PC-3 (cell line): ENCODE results near the gene AGAP6. TPM values are rescaled to one million over a fixed set of nuclear protein-coding genes. Genes with fewer than 3 reads are reported as not detected.
"Not testable (repeated sequence)": the region's sequence is repeated elsewhere in the genome, so short reads cannot be mapped to it uniquely, and the experiment has no call there.

Source experiments
- ATAC-seq: fragments of 200-7000 bp; cut with Tn5 transposase; 2 replicates; pipeline ENCODE4 v1.9.1; 2020; ENCODE audit warnings: mild to moderate bottlenecking, moderate library complexity
- BruUV-seq: library from RNA; stranded (reverse); fragments of 400-500 nt; replicated peaks from 2 replicates; lab custom pipeline; 2021; lab: Mats Ljungman, UMichigan
- CTCF ChIA-PET: fragments of 300-600 bp; sonication (Branson Sonifier 250); formaldehyde crosslinking; loops from one replicate; lab custom pipeline; 2022; ENCODE audit warnings: antibody characterized with exemption; lab: Charles Lee
- POLR2A ChIA-PET: fragments of 300-600 bp; sonication (Branson Sonifier 250); formaldehyde crosslinking; loops from one replicate; lab custom pipeline; 2022; ENCODE audit warnings: antibody characterized with exemption; ENCODE audit not compliant: unreplicated experiment; lab: Charles Lee
- DNase-seq: peaks from one replicate; pipeline ENCODE4 v3.0.0-alpha.2; 2015
- H2AFZ ChIP-seq: fragments of 300-600 bp; sonication (generic); 2 replicates; pipeline ENCODE4 v1.6.0; 2016; ENCODE audit warnings: antibody characterized with exemption, low read length
- H3F3A ChIP-seq: fragments of 300-600 bp; sonication (generic); one replicate; pipeline ENCODE4 v1.6.0; 2017; ENCODE audit warnings: antibody characterized with exemption, low read length, control low read depth, mild to moderate bottlenecking; ENCODE audit not compliant: unreplicated experiment
- H3K27ac ChIP-seq: fragments of 300-600 bp; sonication (generic); 2 replicates; pipeline ENCODE4 v1.5.1; 2016; ENCODE audit warnings: mild to moderate bottlenecking, low read length
- H3K27me3 ChIP-seq: fragments of 300-600 bp; sonication (generic); 2 replicates; pipeline ENCODE4 v1.6.1; 2016; ENCODE audit warnings: low read length, mixed read lengths
- H3K36me3 ChIP-seq: fragments of 300-600 bp; sonication (generic); 2 replicates; pipeline ENCODE4 v1.6.1; 2016; ENCODE audit warnings: low read depth, mixed run types, low read length, mixed read lengths
- H3K4me1 ChIP-seq: fragments of 300-600 bp; sonication (generic); 2 replicates; pipeline ENCODE4 v1.5.1; 2016; ENCODE audit warnings: low read length; ENCODE audit not compliant: insufficient read depth
- H3K4me2 ChIP-seq: fragments of 300-600 bp; sonication (generic); 2 replicates; pipeline ENCODE4 v1.6.0; 2016; ENCODE audit warnings: low read length
- H3K4me3 ChIP-seq: fragments of 300-600 bp; sonication (generic); 2 replicates; pipeline ENCODE4 v1.5.1; 2016; ENCODE audit warnings: mild to moderate bottlenecking, low read length, mixed read lengths
- H3K79me2 ChIP-seq: fragments of 300-600 bp; sonication (generic); 2 replicates; pipeline ENCODE4 v1.6.1; 2017; ENCODE audit warnings: low read length, mixed read lengths
- H3K9ac ChIP-seq: fragments of 300-600 bp; sonication (generic); 2 replicates; pipeline ENCODE4 v1.6.0; 2016; ENCODE audit warnings: mild to moderate bottlenecking, low read length
- H3K9me2 ChIP-seq: fragments of 300-600 bp; sonication (generic); replicated peaks from 2 replicates; pipeline ENCODE4 v1.6.1; 2016; ENCODE audit warnings: mixed run types, low read length, mixed read lengths
- H3K9me3 ChIP-seq: fragments of 300-600 bp; sonication (generic); 2 replicates; pipeline ENCODE4 v1.6.1; 2016; ENCODE audit warnings: low read length, mixed read lengths
- H4K20me1 ChIP-seq: fragments of 300-600 bp; sonication (generic); 2 replicates; pipeline ENCODE4 v1.6.1; 2016; ENCODE audit warnings: low read length, mixed read lengths
- EZH2 ChIP-seq: fragments of 300-600 bp; sonication (generic); IDR thresholded peaks from one replicate; pipeline ENCODE4 v1.6.1; 2017; ENCODE audit warnings: antibody characterized with exemption, mild to moderate bottlenecking, low read length; ENCODE audit not compliant: unreplicated experiment
- EZH2phosphoT487 ChIP-seq: fragments of 300-600 bp; sonication (generic); IDR thresholded peaks from 2 replicates; pipeline ENCODE4 v1.6.1; 2018; ENCODE audit warnings: mild to moderate bottlenecking, antibody characterized with exemption, low read length, borderline replicate concordance
- intact Hi-C: fragments of 100-400 bp; cut with micrococcal nuclease; formaldehyde crosslinking; loops from 2 replicates; pipeline ENCODE4 v1.9.0; 2023
- total RNA-seq: library from RNA; depleted of rRNA; stranded (reverse); fragments of >200 nt; gene quantifications from 2 replicates; pipeline ENCODE4 v1.2.3, GENCODE V29; 2014
- TF ChIP-seq, protein P1 (sequence below): fragments of 300-600 bp; sonication (generic); conservative IDR thresholded peaks from 2 replicates; pipeline ENCODE4 v1.5.1; 2017; ENCODE audit warnings: antibody characterized with exemption, low read depth, mild to moderate bottlenecking, low read length

Gene AGAP6
- total RNA-seq, 1 experiment from 2014 or later: 38.5 TPM

- Histone ChIP-seq H4K20me1 (no peaks in the 10 kb centered on the region), H3F3A (no peaks in the 10 kb centered on the region), H3K9me2 (no peaks in the 10 kb centered on the region), H3K79me2 (no peaks in the 10 kb centered on the region), H2AFZ (no peak overlapping the region), H3K9me3 (no peaks in the 10 kb centered on the region), H3K36me3 (no peaks in the 10 kb centered on the region), H3K4me3 (no peak overlapping the region), H3K4me1 (no peaks in the 10 kb centered on the region), H3K27me3 (no peaks in the 10 kb centered on the region), H3K9ac (no peak overlapping the region), H3K27ac (no peak overlapping the region), H3K4me2 (no peak overlapping the region)
- DNase-seq (no peak), ATAC-seq (no peak)
- intact Hi-C loops: no loop called here
- ChIA-PET POLR2A (no interaction called here), CTCF (no interaction called here)
- TF ChIP-seq EZH2 (no peak), EZH2phosphoT487 (no peak)
- TF ChIP-seq, protein P1, sequence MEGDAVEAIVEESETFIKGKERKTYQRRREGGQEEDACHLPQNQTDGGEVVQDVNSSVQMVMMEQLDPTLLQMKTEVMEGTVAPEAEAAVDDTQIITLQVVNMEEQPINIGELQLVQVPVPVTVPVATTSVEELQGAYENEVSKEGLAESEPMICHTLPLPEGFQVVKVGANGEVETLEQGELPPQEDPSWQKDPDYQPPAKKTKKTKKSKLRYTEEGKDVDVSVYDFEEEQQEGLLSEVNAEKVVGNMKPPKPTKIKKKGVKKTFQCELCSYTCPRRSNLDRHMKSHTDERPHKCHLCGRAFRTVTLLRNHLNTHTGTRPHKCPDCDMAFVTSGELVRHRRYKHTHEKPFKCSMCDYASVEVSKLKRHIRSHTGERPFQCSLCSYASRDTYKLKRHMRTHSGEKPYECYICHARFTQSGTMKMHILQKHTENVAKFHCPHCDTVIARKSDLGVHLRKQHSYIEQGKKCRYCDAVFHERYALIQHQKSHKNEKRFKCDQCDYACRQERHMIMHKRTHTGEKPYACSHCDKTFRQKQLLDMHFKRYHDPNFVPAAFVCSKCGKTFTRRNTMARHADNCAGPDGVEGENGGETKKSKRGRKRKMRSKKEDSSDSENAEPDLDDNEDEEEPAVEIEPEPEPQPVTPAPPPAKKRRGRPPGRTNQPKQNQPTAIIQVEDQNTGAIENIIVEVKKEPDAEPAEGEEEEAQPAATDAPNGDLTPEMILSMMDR: no peak
- no TSS peak for BruUV-seq
Measured at GRCh38 chr10:50025627-50026026, 37.4 kb downstream of the AGAP6 start.

- Histone ChIP-seq H4K20me1 (no peaks in the 10 kb centered on the region), H3K9ac (no peak overlapping the region), H3K4me2 (no peak overlapping the region), H3K4me1 (no peaks in the 10 kb centered on the region), H3K36me3 (no peaks in the 10 kb centered on the region), H3K27ac (no peak overlapping the region), H3K79me2 (no peaks in the 10 kb centered on the region), H3K4me3 (no peak overlapping the region), H2AFZ (no peak overlapping the region), H3K27me3 (no peaks in the 10 kb centered on the region), H3F3A (no peaks in the 10 kb centered on the region), H3K9me3 (no peaks in the 10 kb centered on the region), H3K9me2 (no peaks in the 10 kb centered on the region)
- TF ChIP-seq, protein P1: no peak
- TF ChIP-seq EZH2phosphoT487: no peak
- ChIA-PET POLR2A (no interaction called here), CTCF (no interaction called here)
- DNase-seq (no peak), ATAC-seq (no peak)
- intact Hi-C loops: no loop called here
- BruUV-seq: no TSS peak
Measured at GRCh38 chr10:50027195-50027594, 39.0 kb downstream of the AGAP6 start.

DNA sequence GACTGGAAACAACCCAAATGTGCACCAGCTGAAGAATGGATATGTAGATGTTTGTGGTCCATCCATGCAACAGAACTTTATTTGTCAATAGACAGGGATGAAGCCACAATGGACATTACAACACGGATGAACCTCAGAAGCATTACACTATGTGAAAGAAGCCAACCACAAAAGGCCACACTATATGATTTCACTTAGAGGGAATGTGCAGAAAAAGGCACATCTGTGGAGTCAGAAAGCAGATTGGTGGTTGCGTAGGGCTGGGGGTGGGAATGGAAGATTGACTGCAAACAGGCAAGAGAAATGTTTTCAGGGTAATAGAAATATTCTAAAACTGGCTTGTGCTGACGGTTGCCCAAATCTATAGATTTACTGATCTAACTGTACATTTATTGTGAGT, 45.3 kb downstream of the AGAP6 start:
- Histone ChIP-seq H3K4me3 (no peak overlapping the region), H3F3A (no peaks in the 10 kb centered on the region), H3K27ac (no peak overlapping the region), H3K9me3 (no peaks in the 10 kb centered on the region), H3K9me2 (no peaks in the 10 kb centered on the region), H4K20me1 (no peaks in the 10 kb centered on the region), H3K36me3 (no peaks in the 10 kb centered on the region), H3K79me2 (no peaks in the 10 kb centered on the region), H2AFZ (no peak overlapping the region), H3K27me3 (peaks cover 15% of the 10 kb centered on the region; the same call in 1 of the 2 replicates), H3K9ac (no peak overlapping the region), H3K4me1 (no peaks in the 10 kb centered on the region), H3K4me2 (no peak overlapping the region)
- TF ChIP-seq EZH2: no peak
- TF ChIP-seq EZH2phosphoT487: no peak
- TF ChIP-seq, protein P1: no peak
- DNase-seq (no peak), ATAC-seq (no peak)
- no TSS peak for BruUV-seq
- intact Hi-C loops: no loop called here
- CTCF ChIA-PET: no interaction called here
- POLR2A ChIA-PET: no interaction called here

DNA sequence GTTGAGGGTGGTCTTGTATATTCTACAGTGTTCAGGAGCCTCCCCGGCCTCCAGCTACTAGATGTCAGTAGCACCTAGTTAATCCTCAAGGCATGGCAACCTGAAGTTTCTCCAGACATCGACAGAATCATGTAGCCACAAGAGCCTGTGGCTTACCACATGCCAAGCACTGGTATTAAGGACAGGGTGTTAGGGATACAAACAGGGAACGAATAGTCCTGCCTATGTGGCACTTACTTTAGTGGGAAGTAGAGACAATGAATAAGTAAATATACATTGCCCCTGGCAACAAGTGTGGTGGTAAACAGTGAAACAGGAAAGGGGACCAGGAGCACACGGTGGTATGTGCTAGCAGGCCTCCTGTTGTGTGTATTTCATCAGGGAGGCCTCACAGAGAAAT, 47.1 kb downstream of the AGAP6 start:
- H3K79me2 ChIP-seq, intact Hi-C loops, H3K9me2 ChIP-seq, H3K9me3 ChIP-seq, POLR2A ChIA-PET, H3K9ac ChIP-seq, CTCF ChIA-PET, H3K27ac ChIP-seq, H2AFZ ChIP-seq, H4K20me1 ChIP-seq, H3K4me3 ChIP-seq, H3K4me1 ChIP-seq, BruUV-seq, H3K36me3 ChIP-seq, H3F3A ChIP-seq, H3K4me2 ChIP-seq: not testable (repeated sequence)
- ATAC-seq (peak; percentile 20; the same call in 1 of the 2 replicates), DNase-seq (peak; percentile 26)
- peaks cover 15% of the 10 kb centered on the region; the same call in 1 of the 2 replicates for H3K27me3 ChIP-seq
